DOHH2 (cell line): ENCODE measurements around the gene TMEFF2.

ENCODE experiments used
- H3F3A ChIP-seq: fragments of 200-600 bp; sonication (generic), shearing (Covaris generic); 2 replicates; pipeline ENCODE4 v1.6.0; 2016; ENCODE audit warnings: antibody characterized with exemption, mild to moderate bottlenecking; ENCODE audit not compliant: control insufficient read depth, insufficient read depth
- H3K27ac ChIP-seq: fragments of 200-600 bp; sonication (generic); 2 replicates; pipeline ENCODE4 v1.5.1; 2014; ENCODE audit warnings: low read depth, mild to moderate bottlenecking, low read length, moderate library complexity
- H3K27me3 ChIP-seq: fragments of 200-600 bp; sonication (generic); 2 replicates; pipeline ENCODE4 v1.6.1; 2014; ENCODE audit warnings: mild to moderate bottlenecking, low read length, mixed read lengths; ENCODE audit not compliant: control insufficient read depth
- H3K36me3 ChIP-seq: fragments of 200-600 bp; sonication (generic); 2 replicates; pipeline ENCODE4 v1.6.1; 2014; ENCODE audit warnings: mild to moderate bottlenecking, low read length, moderate library complexity, mixed read lengths; ENCODE audit not compliant: control insufficient read depth
- H3K4me1 ChIP-seq: fragments of 200-600 bp; sonication (generic); 2 replicates; pipeline ENCODE4 v1.6.1; 2014; ENCODE audit warnings: mild to moderate bottlenecking, low read length, mixed read lengths; ENCODE audit not compliant: control insufficient read depth
- H3K4me2 ChIP-seq: fragments of 200-600 bp; sonication (generic); 2 replicates; pipeline ENCODE4 v1.6.0; 2014; ENCODE audit warnings: mild to moderate bottlenecking, low read length, moderate library complexity
- H3K4me3 ChIP-seq: fragments of 200-600 bp; sonication (generic); 2 replicates; pipeline ENCODE4 v1.5.1; 2014; ENCODE audit warnings: mild to moderate bottlenecking, low read length, mixed read lengths
- H3K79me2 ChIP-seq: fragments of 200-600 bp; sonication (generic); 2 replicates; pipeline ENCODE4 v1.6.1; 2014; ENCODE audit warnings: mild to moderate bottlenecking, low read length, mixed read lengths; ENCODE audit not compliant: control insufficient read depth
- H3K9me2 ChIP-seq: fragments of 200-600 bp; sonication (generic); replicated peaks from 2 replicates; pipeline ENCODE4 v1.6.1; 2014; ENCODE audit warnings: mild to moderate bottlenecking, low read length, mixed read lengths; ENCODE audit not compliant: control insufficient read depth
- H3K9me3 ChIP-seq: fragments of 200-600 bp; sonication (generic); 2 replicates; pipeline ENCODE4 v1.6.1; 2014; ENCODE audit warnings: antibody characterized with exemption, low read length, mixed read lengths; ENCODE audit not compliant: control insufficient read depth, insufficient read depth
- H4K20me1 ChIP-seq: fragments of 200-600 bp; sonication (generic); 2 replicates; pipeline ENCODE4 v1.6.0; 2014; ENCODE audit warnings: low read depth, mild to moderate bottlenecking, antibody characterized with exemption, low read length, moderate library complexity; ENCODE audit not compliant: control insufficient read depth, insufficient read depth
- EZH2phosphoT487 ChIP-seq: fragments of 200-600 bp; sonication (generic); IDR thresholded peaks from 2 replicates; pipeline ENCODE4 v1.6.1; 2017; ENCODE audit warnings: borderline replicate concordance, mild to moderate bottlenecking, antibody characterized with exemption, low read length, moderate library complexity, mixed read lengths
- TF ChIP-seq, protein P1 (sequence below): fragments of 200-600 bp; sonication (generic); IDR thresholded peaks from one replicate; pipeline ENCODE4 v1.5.1; 2014; ENCODE audit warnings: antibody characterized with exemption, mild to moderate bottlenecking, low read depth, low read length; ENCODE audit not compliant: poor library complexity, severe bottlenecking

The TMEFF2 gene

DNA sequence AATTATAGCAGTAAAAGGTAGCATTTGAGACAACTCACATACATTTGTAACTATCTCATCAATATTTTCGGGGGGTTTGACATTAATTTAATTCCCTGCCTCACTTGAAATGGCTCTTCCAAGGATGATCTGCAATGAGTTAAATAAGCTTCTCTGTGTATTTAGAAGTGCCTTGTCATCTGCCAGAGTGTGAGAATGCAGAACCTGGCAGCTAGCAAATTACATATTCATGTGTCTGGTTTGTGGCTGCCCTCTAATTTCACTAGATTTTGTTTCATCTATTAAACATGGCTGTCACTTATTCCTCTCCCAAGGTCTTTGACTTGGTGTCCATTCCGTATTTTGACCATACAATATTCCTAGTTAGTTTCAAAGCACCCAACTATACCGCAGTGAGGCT lies 189.5 kb downstream of the TMEFF2 start:
- TF ChIP-seq, protein P1, sequence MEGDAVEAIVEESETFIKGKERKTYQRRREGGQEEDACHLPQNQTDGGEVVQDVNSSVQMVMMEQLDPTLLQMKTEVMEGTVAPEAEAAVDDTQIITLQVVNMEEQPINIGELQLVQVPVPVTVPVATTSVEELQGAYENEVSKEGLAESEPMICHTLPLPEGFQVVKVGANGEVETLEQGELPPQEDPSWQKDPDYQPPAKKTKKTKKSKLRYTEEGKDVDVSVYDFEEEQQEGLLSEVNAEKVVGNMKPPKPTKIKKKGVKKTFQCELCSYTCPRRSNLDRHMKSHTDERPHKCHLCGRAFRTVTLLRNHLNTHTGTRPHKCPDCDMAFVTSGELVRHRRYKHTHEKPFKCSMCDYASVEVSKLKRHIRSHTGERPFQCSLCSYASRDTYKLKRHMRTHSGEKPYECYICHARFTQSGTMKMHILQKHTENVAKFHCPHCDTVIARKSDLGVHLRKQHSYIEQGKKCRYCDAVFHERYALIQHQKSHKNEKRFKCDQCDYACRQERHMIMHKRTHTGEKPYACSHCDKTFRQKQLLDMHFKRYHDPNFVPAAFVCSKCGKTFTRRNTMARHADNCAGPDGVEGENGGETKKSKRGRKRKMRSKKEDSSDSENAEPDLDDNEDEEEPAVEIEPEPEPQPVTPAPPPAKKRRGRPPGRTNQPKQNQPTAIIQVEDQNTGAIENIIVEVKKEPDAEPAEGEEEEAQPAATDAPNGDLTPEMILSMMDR: no peak
- no peak for TF ChIP-seq EZH2phosphoT487
- Histone ChIP-seq H3K9me3 (no peaks in the 10 kb centered on the region), H3K27ac (no peak overlapping the region), H4K20me1 (no peaks in the 10 kb centered on the region), H3K4me1 (no peaks in the 10 kb centered on the region), H3K4me2 (no peak overlapping the region), H3K36me3 (no peaks in the 10 kb centered on the region), H3K9me2 (no peaks in the 10 kb centered on the region), H3K27me3 (no peaks in the 10 kb centered on the region), H3F3A (no peaks in the 10 kb centered on the region), H3K4me3 (no peak overlapping the region), H3K79me2 (no peaks in the 10 kb centered on the region)

- TF ChIP-seq, protein P1: no peak
- H3K4me1 ChIP-seq: no peaks in the 10 kb centered on the region
- no peaks in the 10 kb centered on the region for H4K20me1 ChIP-seq
- H3K4me2 ChIP-seq: no peak overlapping the region
- no peak overlapping the region for H3K27ac ChIP-seq
- H3F3A ChIP-seq: no peaks in the 10 kb centered on the region
- H3K9me3 ChIP-seq: no peaks in the 10 kb centered on the region
- H3K27me3 ChIP-seq: no peaks in the 10 kb centered on the region
- no peaks in the 10 kb centered on the region for H3K36me3 ChIP-seq
- no peaks in the 10 kb centered on the region for H3K9me2 ChIP-seq
- no peak overlapping the region for H3K4me3 ChIP-seq
- H3K79me2 ChIP-seq: no peaks in the 10 kb centered on the region
Observed at GRCh38 chr2:192004188-192004963, 190.4 kb downstream of the TMEFF2 start.

GRCh38 chr2:192002418-192002817 lies 192.3 kb downstream of the TMEFF2 start:
- no peaks in the 10 kb centered on the region for H3F3A ChIP-seq
- H3K9me3 ChIP-seq: no peaks in the 10 kb centered on the region
- no peaks in the 10 kb centered on the region for H3K9me2 ChIP-seq
- no peaks in the 10 kb centered on the region for H3K27me3 ChIP-seq
- H3K4me2 ChIP-seq: no peak overlapping the region
- no peaks in the 10 kb centered on the region for H4K20me1 ChIP-seq
- no peak overlapping the region for H3K27ac ChIP-seq
- H3K36me3 ChIP-seq: no peaks in the 10 kb centered on the region
- H3K79me2 ChIP-seq: no peaks in the 10 kb centered on the region
- no peak for TF ChIP-seq EZH2phosphoT487
- TF ChIP-seq, protein P1: no peak
- H3K4me1 ChIP-seq: no peaks in the 10 kb centered on the region
- H3K4me3 ChIP-seq: no peak overlapping the region
